ENCODE results near the gene DENND5B.
"Not testable (repeated sequence)": the region's sequence is repeated elsewhere in the genome, so short reads cannot be mapped to it uniquely, and the experiment has no call there.

The DENND5B gene

GRCh38 chr12:31557707-31558106, 33.2 kb downstream of the DENND5B start:
- DNase-seq (ENCODE audit: low read depth): no peak

- not testable (repeated sequence) for DNase-seq (ENCODE audit: low read depth)
These were observed 35.5 kb downstream of the DENND5B start for GRCh38 chr12:31555466-31555865.

GRCh38 chr12:31550590-31550989, 40.3 kb downstream of the DENND5B start:
- DNase-seq (ENCODE audit: low read depth): not testable (repeated sequence)

GRCh38 chr12:31536672-31537071, 54.3 kb downstream of the DENND5B start:
- DNase-seq (ENCODE audit: low read depth): no peak

GRCh38 chr12:31533470-31533869, 57.5 kb downstream of the DENND5B start:
- DNase-seq (ENCODE audit: low read depth): no peak

- DNase-seq (ENCODE audit: low read depth): no peak
These were observed 59.0 kb downstream of the DENND5B start for GRCh38 chr12:31531893-31532292.

GRCh38 chr12:31528095-31528494, 62.8 kb downstream of the DENND5B start:
- DNase-seq (ENCODE audit: low read depth): no peak

- DNase-seq (ENCODE audit: low read depth): no peak
These were observed 63.9 kb downstream of the DENND5B start for GRCh38 chr12:31527083-31527482.

- DNase-seq (ENCODE audit: low read depth): no peak
These were observed 64.8 kb downstream of the DENND5B start for GRCh38 chr12:31526158-31526546.

GRCh38 chr12:31525496-31526157, 65.3 kb downstream of the DENND5B start:
- DNase-seq (ENCODE audit: low read depth): no peak

- DNase-seq (ENCODE audit: low read depth): no peak
These were observed 66.0 kb downstream of the DENND5B start for GRCh38 chr12:31524791-31525495.

- DNase-seq (ENCODE audit: low read depth): no peak
These were observed 67.6 kb downstream of the DENND5B start for GRCh38 chr12:31523306-31523705.

- DNase-seq (ENCODE audit: low read depth): no peak
These were observed 68.3 kb downstream of the DENND5B start for GRCh38 chr12:31522607-31523006.

GRCh38 chr12:31521964-31522363, 69.0 kb downstream of the DENND5B start:
- no peak for DNase-seq (ENCODE audit: low read depth)

GRCh38 chr12:31519511-31519910, 71.4 kb downstream of the DENND5B start:
- DNase-seq (ENCODE audit: low read depth): no peak

- no peak for DNase-seq (ENCODE audit: low read depth)
These were observed 72.2 kb downstream of the DENND5B start for GRCh38 chr12:31518680-31519227.

GRCh38 chr12:31517994-31518393, 72.9 kb downstream of the DENND5B start:
- no peak for DNase-seq (ENCODE audit: low read depth)

GRCh38 chr12:31516702-31517101, 74.2 kb downstream of the DENND5B start:
- no peak for DNase-seq (ENCODE audit: low read depth)

GRCh38 chr12:31514912-31515311, 76.0 kb downstream of the DENND5B start:
- DNase-seq (ENCODE audit: low read depth): no peak

- DNase-seq (ENCODE audit: low read depth): no peak
These were observed 80.9 kb downstream of the DENND5B start for GRCh38 chr12:31510034-31510433.

- no peak for DNase-seq (ENCODE audit: low read depth)
These were observed 82.3 kb downstream of the DENND5B start for GRCh38 chr12:31508436-31509150.

- no peak for DNase-seq (ENCODE audit: low read depth)
These were observed 83.0 kb downstream of the DENND5B start for GRCh38 chr12:31507966-31508365.
